IMR-90 (cell line): Measurements from ENCODE around the gene TRPV4.

ENCODE experiments used
- CHD1 ChIP-seq: IDR thresholded peaks from 2 replicates; pipeline ENCODE4 v1.6.1; 2012; ENCODE audit warnings: low read depth, low read length, improper control_type of control experiment
- CTCF ChIP-seq: conservative IDR thresholded peaks from 2 replicates; pipeline ENCODE4 v1.5.1; 2012; ENCODE audit warnings: mild to moderate bottlenecking, low read depth, low read length, improper control_type of control experiment
- FOS ChIP-seq: fragments of 150-350 bp; IDR thresholded peaks from 2 replicates; pipeline ENCODE4 v1.6.1; 2016; ENCODE audit warnings: low read depth, low read length
- MAFK ChIP-seq: IDR thresholded peaks from 2 replicates; pipeline ENCODE4 v1.6.1; 2012; ENCODE audit warnings: low read depth, low read length, improper control_type of control experiment
- MXI1 ChIP-seq: IDR thresholded peaks from 2 replicates; pipeline ENCODE4 v1.6.1; 2012; ENCODE audit warnings: low read depth, mild to moderate bottlenecking, low read length, moderate library complexity, borderline replicate concordance
- POLR2A ChIP-seq: IDR thresholded peaks from 2 replicates; pipeline ENCODE4 v1.6.1; 2012; ENCODE audit warnings: mild to moderate bottlenecking, low read depth, low read length
- RFX5 ChIP-seq: IDR thresholded peaks from 2 replicates; pipeline ENCODE4 v1.8.0; 2012; ENCODE audit warnings: low read depth, mild to moderate bottlenecking, low read length, moderate library complexity

GRCh38 chr12:109836916-109837315 is 3.7 kb upstream of the TRPV4 start:
- TF ChIP-seq MXI1 (no peak), CTCF (no peak), RFX5 (no peak), POLR2A (no peak), MAFK (no peak), CHD1 (no peak), FOS (no peak)
